22Rv1 (cell line): ENCODE measurements around the gene JAKMIP2.

Source experiments
- CTCF ChIP-seq: fragments of 450-650 bp; IDR thresholded peaks from 2 replicates; pipeline ENCODE4 v1.5.1; 2017; ENCODE audit warnings: mild to moderate bottlenecking
- ZFX ChIP-seq: fragments of 450-650 bp; IDR thresholded peaks from 2 replicates; pipeline ENCODE4 v1.6.1; 2017; ENCODE audit warnings: antibody characterized with exemption, borderline replicate concordance

GRCh38 chr5:147591120-147591519, 191.4 kb downstream of the JAKMIP2 start:
- no peak for TF ChIP-seq CTCF
- no peak for TF ChIP-seq ZFX
